Muscle layer of colon (tissue), 2 donors: Measurements from ENCODE around the gene KIF16B.
"Not testable (repeated sequence)": the region's sequence is repeated elsewhere in the genome, so short reads cannot be mapped to it uniquely, and the experiment has no call there.

Experiments used
- H3K27ac ChIP-seq: one replicate; pipeline ENCODE4 v1.7.0; 2013; ENCODE audit warnings: low read depth, mild to moderate bottlenecking, low read length, moderate library complexity
- H3K27me3 ChIP-seq, 2 donors: one replicate each; pipeline ENCODE4 v1.7.0; 2013; ENCODE audit warnings: low read length in 2 of 2, mild to moderate bottlenecking in 2 of 2; ENCODE audit not compliant: insufficient read depth in 2 of 2, control insufficient read depth in 1 of 2
- H3K36me3 ChIP-seq: one replicate; pipeline ENCODE4 v1.7.0; 2013; ENCODE audit warnings: mild to moderate bottlenecking, low read length; ENCODE audit not compliant: insufficient read depth
- H3K4me1 ChIP-seq: one replicate; pipeline ENCODE4 v1.7.0; 2013; ENCODE audit warnings: mild to moderate bottlenecking, low read length; ENCODE audit not compliant: insufficient read depth
- H3K4me3 ChIP-seq, 2 donors: one replicate each; pipeline ENCODE4 v1.7.0; 2013; ENCODE audit warnings: low read length in 2 of 2, low read depth in 1 of 2, mild to moderate bottlenecking in 1 of 2, moderate library complexity in 1 of 2
- H3K9ac ChIP-seq: one replicate; pipeline ENCODE4 v1.7.0; 2013; ENCODE audit warnings: low read length
- H3K9me3 ChIP-seq: one replicate; pipeline ENCODE4 v1.7.0; 2013; ENCODE audit warnings: mild to moderate bottlenecking, low read length
- donor health status: abdominal sarcoma.
- donor health status: Adenocarcinoma of cecum.

KIF16B gene

GRCh38 chr20:16262594-16262993, 310.7 kb downstream of the KIF16B start:
- Histone ChIP-seq H3K9ac (no peak overlapping the region), H3K27me3 (no peaks in the 10 kb centered on the region), H3K27ac (no peak overlapping the region), H3K4me3 (no peak overlapping the region), H3K4me1 (no peaks in the 10 kb centered on the region), H3K9me3 (no peaks in the 10 kb centered on the region), H3K36me3 (no peaks in the 10 kb centered on the region)

DNA sequence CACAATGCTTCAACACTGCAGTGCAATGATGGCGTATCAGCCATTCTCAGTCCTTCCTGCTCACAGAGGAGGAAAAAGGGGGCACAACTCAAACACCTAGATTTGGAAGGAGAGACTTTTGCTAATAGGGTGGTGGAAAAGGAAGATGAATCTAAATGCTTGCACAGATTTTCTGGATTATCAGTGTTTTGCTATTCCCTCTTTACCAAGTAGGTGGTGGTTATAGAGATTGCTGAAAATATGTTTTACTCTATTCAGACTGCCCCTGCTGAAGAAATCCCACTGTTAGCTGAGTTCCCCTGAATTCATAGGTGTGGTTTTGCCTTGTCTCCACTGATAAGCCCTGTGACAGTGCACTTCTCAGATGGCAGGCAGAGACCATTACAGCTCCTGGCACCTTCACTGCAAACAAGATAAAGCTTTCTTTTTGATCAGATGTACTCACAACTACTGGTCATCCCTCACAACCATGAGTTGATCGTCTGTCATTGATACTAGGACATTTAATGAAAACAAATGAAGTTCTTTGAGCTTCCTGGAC, 311.4 kb downstream of the KIF16B start:
- Histone ChIP-seq H3K4me3 (no peak overlapping the region), H3K9ac (no peak overlapping the region), H3K27me3 (no peaks in the 10 kb centered on the region), H3K27ac (no peak overlapping the region), H3K36me3 (no peaks in the 10 kb centered on the region), H3K9me3 (no peaks in the 10 kb centered on the region), H3K4me1 (no peaks in the 10 kb centered on the region)

DNA sequence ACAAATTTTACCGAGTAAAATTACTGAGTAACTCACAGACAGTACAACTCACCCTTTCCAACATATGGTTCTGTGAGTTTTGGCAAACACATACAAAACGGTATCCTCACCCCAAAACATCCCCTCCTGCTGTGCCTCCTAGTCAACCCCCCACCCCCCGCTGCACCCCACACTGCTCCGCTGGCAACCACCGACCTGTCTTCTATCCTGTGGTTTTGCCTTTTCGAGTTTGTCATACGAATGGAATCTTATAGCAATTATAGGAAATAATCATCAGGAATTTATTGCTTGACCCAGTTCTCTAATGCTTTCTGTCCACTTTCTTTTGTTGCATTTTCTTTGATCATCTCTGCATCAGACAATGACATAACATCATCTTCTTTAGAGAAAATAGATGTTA, 312.3 kb downstream of the KIF16B start:
- Histone ChIP-seq H3K4me3 (no peak overlapping the region), H3K4me1 (no peaks in the 10 kb centered on the region), H3K36me3 (no peaks in the 10 kb centered on the region), H3K27me3 (no peaks in the 10 kb centered on the region), H3K9ac (no peak overlapping the region), H3K27ac (no peak overlapping the region), H3K9me3 (no peaks in the 10 kb centered on the region)

- not testable (repeated sequence) for H3K27me3 ChIP-seq, H3K36me3 ChIP-seq, H3K27ac ChIP-seq, H3K9me3 ChIP-seq, H3K4me1 ChIP-seq, H3K9ac ChIP-seq, H3K4me3 ChIP-seq
These were observed 313.1 kb downstream of the KIF16B start for GRCh38 chr20:16260133-16260532.

DNA sequence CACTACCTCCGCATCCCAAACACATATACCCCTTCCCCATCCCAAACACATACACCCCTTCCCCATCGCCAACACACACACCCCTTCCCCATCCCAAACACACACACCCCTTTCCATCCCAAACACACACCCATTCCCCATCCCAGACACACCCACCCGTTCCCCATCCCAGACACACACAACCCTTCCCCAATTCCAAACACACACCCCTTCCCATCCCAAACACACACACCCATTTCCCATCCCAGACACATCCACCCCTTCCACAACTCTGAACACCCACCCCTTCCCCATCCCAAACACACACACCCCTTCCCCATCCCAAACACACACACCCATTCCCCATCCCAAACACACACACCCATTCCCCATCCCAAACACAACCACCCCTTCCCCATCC, 314.5 kb downstream of the KIF16B start:
- no peaks in the 10 kb centered on the region for H3K9me3 ChIP-seq
- no peaks in the 10 kb centered on the region for H3K27me3 ChIP-seq
- H3K9ac ChIP-seq = no peak overlapping the region
- no peak overlapping the region for H3K27ac ChIP-seq
- no peaks in the 10 kb centered on the region for H3K36me3 ChIP-seq
- H3K4me3 ChIP-seq = no peak overlapping the region
- H3K4me1 ChIP-seq = no peaks in the 10 kb centered on the region

DNA sequence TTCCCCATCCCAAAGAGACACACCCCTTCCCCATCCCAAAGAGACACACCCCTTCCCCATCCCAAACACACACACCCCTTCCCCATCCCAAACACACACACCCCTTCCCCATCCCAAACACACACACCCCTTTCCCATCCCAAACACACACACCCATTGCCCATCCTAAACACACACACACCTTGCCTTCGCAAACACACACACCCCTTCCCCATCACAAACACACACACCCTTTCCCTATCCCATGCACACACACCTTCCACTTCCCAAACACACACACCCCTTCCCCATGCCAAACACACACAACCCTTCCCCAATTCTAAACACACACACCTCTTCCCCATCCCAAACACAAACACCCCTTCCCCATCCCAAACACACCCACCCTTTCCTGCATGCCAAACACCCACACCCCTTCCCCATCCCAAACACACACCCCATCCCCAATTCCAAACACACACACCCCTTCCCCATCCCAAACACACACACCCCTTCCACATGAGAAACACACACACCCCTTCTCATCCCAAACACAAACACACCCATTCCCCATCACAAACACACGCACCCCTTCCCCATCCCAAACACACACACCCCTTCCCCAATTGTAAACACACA, 315.3 kb downstream of the KIF16B start:
- Histone ChIP-seq H3K27ac (no peak overlapping the region), H3K4me1 (no peaks in the 10 kb centered on the region), H3K36me3 (no peaks in the 10 kb centered on the region), H3K27me3 (no peaks in the 10 kb centered on the region), H3K4me3 (no peak overlapping the region), H3K9ac (no peak overlapping the region), H3K9me3 (no peaks in the 10 kb centered on the region)

DNA sequence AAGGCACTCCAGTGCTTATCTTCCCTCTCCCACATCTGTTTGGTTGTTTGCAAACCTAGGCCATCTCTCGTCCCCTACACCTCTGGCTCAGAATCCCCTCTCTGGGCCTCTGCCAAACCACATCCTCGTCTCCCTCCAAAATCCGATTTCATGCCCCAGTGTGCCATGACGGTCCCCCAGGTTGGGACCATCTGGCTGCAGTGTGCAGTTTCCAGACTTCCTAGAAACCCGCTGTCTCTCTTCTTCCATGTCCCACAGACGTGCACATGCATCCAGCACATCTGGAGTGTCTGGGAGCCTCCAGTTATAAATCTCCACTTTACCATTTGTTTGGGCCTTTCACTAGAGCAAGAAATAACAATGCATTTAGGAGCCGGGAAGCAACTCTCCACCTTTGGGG, 316.2 kb downstream of the KIF16B start:
- H3K9ac ChIP-seq = no peak overlapping the region
- H3K4me1 ChIP-seq = no peaks in the 10 kb centered on the region
- H3K27me3 ChIP-seq = no peaks in the 10 kb centered on the region
- H3K9me3 ChIP-seq = no peaks in the 10 kb centered on the region
- no peaks in the 10 kb centered on the region for H3K36me3 ChIP-seq
- H3K4me3 ChIP-seq = no peak overlapping the region
- no peak overlapping the region for H3K27ac ChIP-seq

DNA sequence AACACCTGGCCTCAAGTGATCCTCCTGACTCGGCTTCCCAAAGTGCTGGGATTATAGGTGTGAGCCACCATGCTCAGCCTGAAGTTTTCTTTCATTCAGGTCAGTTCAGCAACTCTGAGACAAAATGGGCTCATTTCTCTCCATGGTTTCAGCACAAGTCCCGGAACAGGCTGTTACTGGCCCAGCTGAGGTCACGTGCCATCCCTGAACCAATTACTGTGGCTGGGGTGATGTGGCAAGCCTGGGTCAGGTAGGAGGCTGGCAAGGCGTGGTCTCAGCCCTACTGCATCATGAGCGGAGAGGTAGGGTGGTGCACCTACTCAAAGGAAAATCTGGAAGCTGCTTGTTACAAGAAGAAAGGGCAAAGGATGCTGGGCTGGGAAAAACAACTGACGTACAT, 326.4 kb downstream of the KIF16B start:
- no peak overlapping the region for H3K27ac ChIP-seq
- no peaks in the 10 kb centered on the region for H3K27me3 ChIP-seq
- H3K4me1 ChIP-seq = no peaks in the 10 kb centered on the region
- no peaks in the 10 kb centered on the region for H3K36me3 ChIP-seq
- H3K9ac ChIP-seq = no peak overlapping the region
- no peaks in the 10 kb centered on the region for H3K9me3 ChIP-seq
- no peak overlapping the region for H3K4me3 ChIP-seq

DNA sequence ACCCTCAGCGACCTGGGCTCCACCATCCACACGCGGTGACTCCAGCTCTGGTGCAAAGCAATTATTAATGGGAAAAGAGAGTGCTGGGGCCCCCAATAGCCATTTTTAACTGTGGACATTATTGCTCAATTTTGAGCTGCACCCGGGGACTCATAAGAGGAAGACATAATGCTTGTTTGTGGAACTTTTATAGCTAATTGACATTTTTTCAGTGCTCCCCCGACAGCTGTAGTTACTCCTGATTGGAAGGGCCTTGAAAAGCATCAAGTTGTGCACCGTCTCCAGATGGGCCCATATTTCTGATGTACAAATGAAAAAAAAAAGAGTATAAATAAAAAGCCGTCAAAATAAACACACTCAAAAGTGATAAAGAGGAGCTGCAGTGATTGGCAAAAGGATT, 327.0 kb downstream of the KIF16B start:
- Histone ChIP-seq H3K27ac (no peak overlapping the region), H3K9ac (no peak overlapping the region), H3K36me3 (no peaks in the 10 kb centered on the region), H3K4me3 (no peak overlapping the region), H3K9me3 (no peaks in the 10 kb centered on the region), H3K4me1 (no peaks in the 10 kb centered on the region), H3K27me3 (no peaks in the 10 kb centered on the region)

DNA sequence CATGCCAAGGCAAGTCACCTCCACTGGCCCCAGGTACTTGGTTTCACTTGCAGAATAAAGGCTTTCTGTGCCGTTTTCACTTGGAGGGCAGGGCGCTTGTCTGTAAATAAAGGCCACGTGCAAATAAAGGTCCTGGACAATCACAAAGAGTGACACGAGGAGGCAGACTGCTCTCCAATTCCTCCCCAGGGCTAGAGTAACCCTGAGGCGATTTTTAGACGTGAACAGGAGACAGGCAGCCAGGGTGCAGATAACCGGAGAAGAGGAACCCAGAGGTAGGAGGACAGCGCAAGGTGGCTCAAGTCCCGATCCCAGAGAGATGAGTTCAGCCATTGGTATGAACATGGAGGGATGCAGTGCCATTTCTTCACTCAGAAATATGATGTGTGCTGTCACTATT, 327.4 kb downstream of the KIF16B start:
- H3K9me3 ChIP-seq = no peaks in the 10 kb centered on the region
- H3K36me3 ChIP-seq = no peaks in the 10 kb centered on the region
- H3K9ac ChIP-seq = no peak overlapping the region
- H3K4me3 ChIP-seq = no peak overlapping the region
- no peaks in the 10 kb centered on the region for H3K27me3 ChIP-seq
- H3K4me1 ChIP-seq = no peaks in the 10 kb centered on the region
- no peak overlapping the region for H3K27ac ChIP-seq

GRCh38 chr20:16244892-16245291, 328.4 kb downstream of the KIF16B start:
- Histone ChIP-seq H3K4me3 (no peak overlapping the region), H3K27me3 (no peaks in the 10 kb centered on the region), H3K4me1 (no peaks in the 10 kb centered on the region), H3K9ac (no peak overlapping the region), H3K9me3 (no peaks in the 10 kb centered on the region), H3K36me3 (no peaks in the 10 kb centered on the region), H3K27ac (no peak overlapping the region)

- Histone ChIP-seq H3K27me3 (no peaks in the 10 kb centered on the region), H3K27ac (no peak overlapping the region), H3K9me3 (no peaks in the 10 kb centered on the region), H3K9ac (no peak overlapping the region), H3K4me3 (no peak overlapping the region), H3K36me3 (no peaks in the 10 kb centered on the region), H3K4me1 (no peaks in the 10 kb centered on the region)
These were observed 329.8 kb downstream of the KIF16B start for GRCh38 chr20:16243470-16243869.
